H9 (cell line): Measurements from ENCODE around the gene LAMA3. TPM values are rescaled to one million over a fixed set of nuclear protein-coding genes. Genes with fewer than 3 reads are reported as not detected.

Experiments used
- DNase-seq: peaks from one replicate; pipeline ENCODE4 v3.0.0-alpha.2; 2017
- H2AFZ ChIP-seq: one replicate; pipeline ENCODE4 v1.6.1; 2013; ENCODE audit warnings: mild to moderate bottlenecking, low read length, control low read depth, moderate library complexity
- H2AK5ac ChIP-seq: 2 replicates; pipeline ENCODE4 v1.6.1; 2013; ENCODE audit warnings: low read length, control low read depth, mixed read lengths; ENCODE audit not compliant: insufficient read length
- H2BK120ac ChIP-seq: one replicate; pipeline ENCODE4 v1.6.1; 2013; ENCODE audit warnings: low read depth, mild to moderate bottlenecking, low read length, control low read depth, inconsistent platforms; ENCODE audit not compliant: poor library complexity, severe bottlenecking
- H2BK12ac ChIP-seq: 2 replicates; pipeline ENCODE4 v1.6.1; 2013; ENCODE audit warnings: low read length, control low read depth, mixed read lengths, low read depth; ENCODE audit not compliant: insufficient read length
- H2BK15ac ChIP-seq: 2 replicates; pipeline ENCODE4 v1.6.1; 2013; ENCODE audit warnings: low read depth, low read length, control low read depth
- H2BK20ac ChIP-seq: one replicate; pipeline ENCODE4 v1.6.1; 2013; ENCODE audit warnings: low read depth, mild to moderate bottlenecking, low read length, control low read depth, inconsistent platforms; ENCODE audit not compliant: poor library complexity, severe bottlenecking
- H2BK5ac ChIP-seq: 2 replicates; pipeline ENCODE4 v1.6.1; 2013; ENCODE audit warnings: low read length, control low read depth, mixed read lengths; ENCODE audit not compliant: insufficient read length
- H3K14ac ChIP-seq: 2 replicates; pipeline ENCODE4 v1.6.1; 2013; ENCODE audit warnings: low read length, control low read depth; ENCODE audit not compliant: insufficient read depth
- H3K18ac ChIP-seq: 2 replicates; pipeline ENCODE4 v1.6.1; 2013; ENCODE audit warnings: low read depth, mild to moderate bottlenecking, mixed read lengths, low read length, control low read depth; ENCODE audit not compliant: insufficient read length
- H3K23ac ChIP-seq: 2 replicates; pipeline ENCODE4 v1.6.1; 2013; ENCODE audit warnings: low read length, control low read depth, mixed read lengths, low read depth; ENCODE audit not compliant: insufficient read length
- H3K23me2 ChIP-seq: 2 replicates; pipeline ENCODE4 v1.6.1; 2013; ENCODE audit warnings: low read depth, mild to moderate bottlenecking, mixed read lengths, low read length, control low read depth; ENCODE audit not compliant: insufficient read length, poor library complexity, severe bottlenecking
- H3K27ac ChIP-seq: 2 replicates; pipeline ENCODE4 v1.5.1; 2013; ENCODE audit warnings: low read length, control low read depth, mixed read lengths, low read depth; ENCODE audit not compliant: insufficient read length
- H3K27me3 ChIP-seq: 2 replicates; pipeline ENCODE4 v1.6.1; 2013; ENCODE audit warnings: low read length, control low read depth, inconsistent platforms; ENCODE audit not compliant: insufficient read depth
- H3K4ac ChIP-seq: 2 replicates; pipeline ENCODE4 v1.6.1; 2013; ENCODE audit warnings: low read depth, mild to moderate bottlenecking, control low read depth, inconsistent platforms, low read length, moderate library complexity
- H3K4me1 ChIP-seq: 2 replicates; pipeline ENCODE4 v1.6.1; 2013; ENCODE audit warnings: low read length, control low read depth, inconsistent platforms; ENCODE audit not compliant: insufficient read depth
- H3K4me2 ChIP-seq: 2 replicates; pipeline ENCODE4 v1.6.1; 2013; ENCODE audit warnings: low read length, control low read depth, mixed read lengths; ENCODE audit not compliant: insufficient read length, insufficient read depth
- H3K56ac ChIP-seq: 2 replicates; pipeline ENCODE4 v1.6.1; 2013; ENCODE audit warnings: low read depth, mild to moderate bottlenecking, mixed read lengths, low read length, control low read depth; ENCODE audit not compliant: insufficient read length
- H3K79me1 ChIP-seq: 2 replicates; pipeline ENCODE4 v1.6.1; 2013; ENCODE audit warnings: low read depth, mild to moderate bottlenecking, moderate library complexity, low read length, control low read depth, inconsistent platforms; ENCODE audit not compliant: insufficient read depth, poor library complexity, severe bottlenecking
- H3K79me2 ChIP-seq: 2 replicates; pipeline ENCODE4 v1.6.1; 2013; ENCODE audit warnings: low read length, control low read depth, inconsistent platforms; ENCODE audit not compliant: insufficient read depth
- H3K9ac ChIP-seq: 2 replicates; pipeline ENCODE4 v1.6.1; 2013; ENCODE audit warnings: low read length, control low read depth, mixed read lengths; ENCODE audit not compliant: insufficient read length; ENCODE audit errors: extremely low read depth
- H3K9me3 ChIP-seq: one replicate; pipeline ENCODE4 v1.6.1; 2013; ENCODE audit warnings: low read depth, low read length, inconsistent platforms; ENCODE audit not compliant: control insufficient read depth
- H3T11ph ChIP-seq: one replicate; pipeline ENCODE4 v1.6.1; 2013; ENCODE audit warnings: mild to moderate bottlenecking, low read length, control low read depth, inconsistent platforms
- H4K20me1 ChIP-seq: one replicate; pipeline ENCODE4 v1.6.1; 2013; ENCODE audit not compliant: control insufficient read depth, insufficient read length, insufficient read depth
- H4K5ac ChIP-seq: 2 replicates; pipeline ENCODE4 v1.6.1; 2013; ENCODE audit warnings: low read depth, mild to moderate bottlenecking, mixed read lengths, low read length, control low read depth; ENCODE audit not compliant: insufficient read length
- H4K8ac ChIP-seq: replicated peaks from 2 replicates; pipeline ENCODE4 v1.6.1; 2013; ENCODE audit warnings: low read length, control low read depth, mixed read lengths, low read depth; ENCODE audit not compliant: insufficient read length
- H4K91ac ChIP-seq: 2 replicates; pipeline ENCODE4 v1.6.1; 2013; ENCODE audit warnings: low read depth, mild to moderate bottlenecking, moderate library complexity, mixed read lengths, low read length, control low read depth; ENCODE audit not compliant: insufficient read length
- H3K27ac Mint-ChIP-seq, 3 experiments: 2 replicates in 2 of 3; 3 replicates in 1 of 3; pipeline ENCODE4 v1.8.0; 2020 to 2021; ENCODE audit warnings: mixed read lengths in 3 of 3, mild to moderate bottlenecking in 1 of 3, moderate library complexity in 1 of 3
- H3K27me3 Mint-ChIP-seq: 2 replicates; pipeline ENCODE4 v1.8.0; 2021; ENCODE audit warnings: low read depth, mild to moderate bottlenecking, moderate library complexity, mixed read lengths
- H3K36me3 Mint-ChIP-seq, 3 experiments: 2 replicates in 2 of 3; 3 replicates in 1 of 3; pipeline ENCODE4 v1.8.0; 2020 to 2021; ENCODE audit warnings: low read depth in 3 of 3, mixed read lengths in 3 of 3; ENCODE audit not compliant: insufficient read depth in 1 of 3
- H3K4me1 Mint-ChIP-seq, 2 experiments: 2 replicates each; pipeline ENCODE4 v1.8.0; 2020; ENCODE audit warnings: mixed read lengths in 2 of 2
- H3K4me3 Mint-ChIP-seq, 2 experiments: 2 replicates in 1 of 2; 3 replicates in 1 of 2; pipeline ENCODE4 v1.8.0; 2020 to 2021; ENCODE audit warnings: mild to moderate bottlenecking in 2 of 2, mixed read lengths in 2 of 2, moderate library complexity in 1 of 2
- H3K9me3 Mint-ChIP-seq, 2 experiments: 2 replicates in 1 of 2; 3 replicates in 1 of 2; pipeline ENCODE4 v1.8.0; 2020; ENCODE audit warnings: mild to moderate bottlenecking in 2 of 2, mixed read lengths in 2 of 2, moderate library complexity in 1 of 2
- WGBS: extraction: QIAGEN DNeasy Blood & Tissue Kit; methylation state at CpG from one replicate; pipeline ENCODE4 v1.1.7; 2013; ENCODE audit warnings: missing lambda C conversion rate, low lambda C conversion rate, mixed read lengths; ENCODE audit not compliant: insufficient read length; ENCODE audit errors: extremely low coverage; 5-methylcytosine and 5-hydroxymethylcytosine counted together
- total RNA-seq: library from RNA; stranded (reverse); gene quantifications from 2 replicates; pipeline ENCODE4 v1.2.1, GENCODE V29; 2021
- TF ChIP-seq, protein P1 (sequence below): fragments of 200-600 bp; sonication (generic); conservative IDR thresholded peaks from 3 replicates; pipeline ENCODE4 v1.8.0; 2021; ENCODE audit warnings: antibody characterized with exemption, mild to moderate bottlenecking

Gene LAMA3
- total RNA-seq, 1 experiment from 2014 or later, result 0.33 TPM

DNA sequence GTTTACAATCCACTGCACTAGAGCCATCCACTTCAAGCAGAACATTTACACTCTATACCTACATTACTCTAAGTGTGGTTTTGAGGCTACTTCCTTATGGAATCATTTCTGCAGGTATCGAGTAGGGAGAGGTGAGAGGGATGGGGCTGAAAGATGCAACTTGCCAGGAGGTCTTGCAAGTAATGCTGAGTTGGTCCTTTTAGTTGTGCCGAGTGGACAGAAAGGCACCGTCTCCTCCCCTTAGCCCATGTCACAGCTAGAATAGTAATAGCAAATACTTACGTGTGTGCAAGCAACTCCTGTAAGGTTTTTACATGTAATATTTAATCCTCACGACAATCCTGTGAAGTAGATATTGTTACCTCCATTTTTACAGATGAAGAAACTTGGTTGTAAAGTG, 166.5 kb downstream of the LAMA3 start:
- no CpG with 5 or more reads among the region's 5 CpGs for WGBS
- no peak overlapping the region for H2BK120ac ChIP-seq
- H3K4me3 Mint-ChIP-seq, result no peak overlapping the region
- peaks cover 3% of the 10 kb centered on the region; the same call in 1 of the 2 replicates for H3K4me1 ChIP-seq
- H3K27me3 ChIP-seq, result no peaks in the 10 kb centered on the region
- H3T11ph ChIP-seq, result no peak overlapping the region
- H3K56ac ChIP-seq, result no peak overlapping the region
- no peak overlapping the region for H3K4me2 ChIP-seq
- H3K27me3 Mint-ChIP-seq, result peaks cover 1% of the 10 kb centered on the region; the same call in 1 of the 2 replicates
- H3K79me2 ChIP-seq, result no peaks in the 10 kb centered on the region
- H3K18ac ChIP-seq, result no peak overlapping the region
- no peak overlapping the region for H3K4ac ChIP-seq
- H4K91ac ChIP-seq, result no peak overlapping the region
- no peak overlapping the region for H2BK20ac ChIP-seq
- H3K14ac ChIP-seq, result no peak overlapping the region
- H2BK12ac ChIP-seq, result no peak overlapping the region
- H3K4me1 Mint-ChIP-seq, result peaks cover 8 to 15% of the 10 kb centered on the region in 2 experiments
- H4K20me1 ChIP-seq, result no peaks in the 10 kb centered on the region
- H3K23ac ChIP-seq, result no peak overlapping the region
- H4K5ac ChIP-seq, result no peak overlapping the region
- no peaks in the 10 kb centered on the region for H3K79me1 ChIP-seq
- H3K27ac Mint-ChIP-seq, result no peak overlapping the region
- no peak for DNase-seq
- H2BK5ac ChIP-seq, result no peak overlapping the region
- no peaks in the 10 kb centered on the region for H3K9me3 ChIP-seq
- TF ChIP-seq, protein P1, sequence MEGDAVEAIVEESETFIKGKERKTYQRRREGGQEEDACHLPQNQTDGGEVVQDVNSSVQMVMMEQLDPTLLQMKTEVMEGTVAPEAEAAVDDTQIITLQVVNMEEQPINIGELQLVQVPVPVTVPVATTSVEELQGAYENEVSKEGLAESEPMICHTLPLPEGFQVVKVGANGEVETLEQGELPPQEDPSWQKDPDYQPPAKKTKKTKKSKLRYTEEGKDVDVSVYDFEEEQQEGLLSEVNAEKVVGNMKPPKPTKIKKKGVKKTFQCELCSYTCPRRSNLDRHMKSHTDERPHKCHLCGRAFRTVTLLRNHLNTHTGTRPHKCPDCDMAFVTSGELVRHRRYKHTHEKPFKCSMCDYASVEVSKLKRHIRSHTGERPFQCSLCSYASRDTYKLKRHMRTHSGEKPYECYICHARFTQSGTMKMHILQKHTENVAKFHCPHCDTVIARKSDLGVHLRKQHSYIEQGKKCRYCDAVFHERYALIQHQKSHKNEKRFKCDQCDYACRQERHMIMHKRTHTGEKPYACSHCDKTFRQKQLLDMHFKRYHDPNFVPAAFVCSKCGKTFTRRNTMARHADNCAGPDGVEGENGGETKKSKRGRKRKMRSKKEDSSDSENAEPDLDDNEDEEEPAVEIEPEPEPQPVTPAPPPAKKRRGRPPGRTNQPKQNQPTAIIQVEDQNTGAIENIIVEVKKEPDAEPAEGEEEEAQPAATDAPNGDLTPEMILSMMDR, result no peak
- no peaks in the 10 kb centered on the region for H3K23me2 ChIP-seq
- H4K8ac ChIP-seq, result no peak overlapping the region
- no peaks in the 10 kb centered on the region; a peak in 1 of 7 replicates for H3K36me3 Mint-ChIP-seq
- no peak overlapping the region for H3K27ac ChIP-seq
- H3K9me3 Mint-ChIP-seq, result no peaks in the 10 kb centered on the region
- no peak overlapping the region for H3K9ac ChIP-seq
- H2AK5ac ChIP-seq, result no peak overlapping the region
- no peak overlapping the region for H2BK15ac ChIP-seq
- H2AFZ ChIP-seq, result no peak overlapping the region
